Left hindlimb (tissue), 1 donor: Measurements from ENCODE around the gene DAW1.

ENCODE experiments used
- DNase-seq: peaks from one replicate; pipeline ENCODE4 v3.0.0-alpha.2; 2018

DAW1 gene

DNA sequence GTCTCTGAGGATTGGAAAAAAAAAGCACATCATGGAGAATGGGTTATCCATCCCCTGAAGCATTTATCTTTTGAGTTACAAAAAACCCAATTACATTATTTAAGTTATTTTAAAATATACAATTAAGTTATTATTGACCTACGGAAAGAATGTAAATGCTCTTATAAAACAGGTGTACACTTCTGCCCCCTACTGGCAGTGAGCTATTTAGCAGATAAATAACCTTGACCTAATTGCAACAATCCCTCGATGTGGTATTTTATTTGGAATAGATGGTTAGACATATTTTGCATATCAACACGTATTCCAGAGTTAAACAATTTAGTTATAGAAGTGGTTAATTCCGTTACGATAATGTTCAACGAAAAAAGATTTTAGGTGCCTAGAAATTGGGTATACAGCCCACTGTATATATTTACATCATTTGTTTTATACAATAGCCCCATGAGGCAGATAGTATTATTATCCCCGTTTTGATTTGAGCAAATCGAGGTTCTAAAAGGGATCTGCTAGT, 9.1 kb upstream of the DAW1 start:
- DNase-seq, result no peak

DNA sequence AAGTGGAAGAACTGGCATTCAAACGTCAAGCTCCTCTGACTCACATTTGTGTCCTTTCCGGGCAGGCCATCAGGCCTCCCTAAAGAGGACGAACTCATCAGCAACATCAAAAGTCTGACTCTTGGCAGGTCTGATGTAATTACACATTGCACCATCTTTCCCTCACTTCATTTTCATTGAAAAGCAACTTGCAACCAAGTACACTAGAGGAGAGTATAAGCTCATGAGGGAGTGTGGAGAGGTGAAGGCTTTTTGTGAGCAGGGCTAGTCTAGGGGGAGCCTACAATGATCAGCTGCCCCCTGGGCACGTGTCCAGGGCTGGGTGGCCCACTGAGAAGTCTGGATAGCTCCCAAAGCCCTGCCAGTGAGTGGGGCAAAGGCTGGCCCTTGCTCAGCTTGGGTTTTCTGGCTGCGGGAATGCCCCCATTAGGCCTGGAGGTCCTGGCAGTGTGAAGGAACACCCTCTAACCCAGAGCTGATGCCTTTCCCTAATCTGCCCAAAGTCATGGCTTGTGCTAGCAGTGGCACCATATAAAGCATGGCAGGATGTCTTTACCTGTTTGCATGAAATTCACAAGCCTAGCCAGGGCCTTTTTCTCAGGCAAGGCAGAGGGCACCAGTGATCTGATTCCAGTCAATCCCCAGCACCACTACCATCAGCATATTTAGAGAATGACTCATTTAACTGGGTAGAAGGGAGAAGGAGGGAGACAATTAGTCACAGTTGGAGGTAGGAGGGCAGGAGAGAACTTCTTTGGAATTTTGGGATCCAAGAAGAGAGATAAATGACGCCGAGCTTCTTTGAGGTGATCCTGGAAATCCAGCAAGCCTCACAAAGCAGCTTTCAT, 8.5 kb upstream of the DAW1 start:
- no peak for DNase-seq

DNA sequence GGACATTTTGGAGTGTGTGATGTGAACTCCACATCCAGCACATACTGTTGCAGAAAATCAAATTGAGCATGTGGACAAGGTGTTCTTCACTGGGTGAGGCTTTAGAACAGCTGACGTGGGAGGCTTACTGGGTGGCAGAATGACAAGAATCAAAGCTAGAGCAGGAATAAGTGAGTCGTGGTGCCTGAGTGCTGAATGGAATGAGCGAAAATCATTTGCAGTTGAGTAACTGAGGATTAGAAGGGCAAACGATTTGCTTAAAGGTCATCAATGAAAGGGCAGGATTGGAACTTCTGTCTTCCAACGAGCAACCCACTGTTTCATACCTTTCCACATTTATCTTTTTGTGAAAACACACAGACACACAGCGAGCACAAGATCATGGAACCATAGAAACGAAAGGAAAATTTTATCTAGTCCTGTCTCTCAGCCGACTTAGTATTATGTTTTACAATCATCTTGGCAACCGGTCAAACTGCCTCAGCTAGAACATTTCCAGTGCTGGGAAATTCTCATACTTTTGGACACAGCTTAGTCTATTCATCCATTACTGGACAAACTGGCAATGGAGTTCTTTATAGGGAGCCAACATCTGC, 7.2 kb upstream of the DAW1 start:
- no peak for DNase-seq

DNA sequence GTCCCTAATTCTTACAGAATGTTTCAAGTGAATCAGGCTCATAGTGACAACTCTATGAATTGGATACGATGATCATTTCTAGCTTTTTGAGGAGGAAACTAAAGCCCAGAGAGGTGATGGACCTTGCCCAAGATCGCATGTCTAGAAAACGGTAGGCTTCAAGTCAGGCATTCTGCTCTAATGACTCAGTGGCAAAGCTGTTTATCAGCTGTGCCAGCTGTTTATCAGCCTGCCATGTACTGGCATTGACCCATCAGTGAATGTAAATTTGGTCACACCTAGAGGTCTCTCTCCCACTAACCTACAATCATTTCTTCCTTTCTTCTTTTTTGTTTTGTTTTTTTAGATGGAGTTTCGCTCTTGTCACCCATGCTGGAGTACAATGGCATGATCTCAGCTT, 6.1 kb upstream of the DAW1 start:
- no peak for DNase-seq

DNA sequence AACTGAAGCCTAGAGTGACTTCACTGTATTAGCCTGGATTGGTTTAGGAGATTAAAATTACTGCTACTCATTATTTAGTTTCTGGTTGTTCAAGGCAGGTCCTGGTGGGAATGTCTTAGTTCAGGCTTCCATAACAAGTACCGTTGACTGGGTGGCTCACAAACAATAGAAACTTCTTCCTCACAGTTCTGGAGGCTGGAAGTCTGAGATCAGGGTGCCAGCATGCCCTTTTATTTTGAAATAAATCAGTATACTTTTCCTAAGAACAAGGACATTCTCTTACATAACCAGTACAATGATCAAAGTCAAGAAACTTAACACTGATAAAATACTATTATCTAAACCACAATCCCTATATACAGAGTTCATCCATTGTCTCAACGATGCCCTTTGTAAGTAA, 4.0 kb upstream of the DAW1 start:
- DNase-seq, result no peak

DNA sequence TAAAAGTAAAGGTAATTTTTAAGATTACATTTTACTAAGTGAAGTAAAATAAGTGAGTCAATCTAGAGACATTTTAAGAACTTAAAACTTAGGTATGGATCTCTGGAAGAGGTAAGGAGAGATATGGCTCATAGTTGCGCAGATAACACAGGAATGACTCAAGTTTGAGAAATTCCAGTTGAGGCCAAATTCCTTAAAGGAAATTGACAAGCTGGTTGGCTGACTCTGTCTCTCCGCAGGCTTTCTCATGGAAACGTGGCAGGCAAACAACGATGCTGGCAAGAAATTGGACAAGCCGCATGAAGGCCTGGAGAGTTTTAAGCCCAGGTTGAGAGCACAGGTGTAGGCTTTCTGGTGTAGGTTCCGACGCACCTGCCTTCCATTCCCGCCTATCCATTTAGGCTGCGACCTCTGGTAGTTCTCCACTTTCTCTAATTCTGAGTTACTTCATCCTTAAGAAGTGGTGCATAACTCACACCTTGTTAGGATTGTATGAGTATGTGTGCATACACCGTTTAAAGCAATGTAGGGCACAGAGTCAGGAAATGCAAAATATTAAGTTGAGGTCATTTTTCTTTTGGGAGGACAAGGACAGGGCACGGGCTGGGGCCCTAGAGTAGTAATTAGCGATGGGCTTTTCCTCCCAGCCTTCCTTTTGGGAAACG, 589 bp upstream of the DAW1 start:
- no peak for DNase-seq

DNA sequence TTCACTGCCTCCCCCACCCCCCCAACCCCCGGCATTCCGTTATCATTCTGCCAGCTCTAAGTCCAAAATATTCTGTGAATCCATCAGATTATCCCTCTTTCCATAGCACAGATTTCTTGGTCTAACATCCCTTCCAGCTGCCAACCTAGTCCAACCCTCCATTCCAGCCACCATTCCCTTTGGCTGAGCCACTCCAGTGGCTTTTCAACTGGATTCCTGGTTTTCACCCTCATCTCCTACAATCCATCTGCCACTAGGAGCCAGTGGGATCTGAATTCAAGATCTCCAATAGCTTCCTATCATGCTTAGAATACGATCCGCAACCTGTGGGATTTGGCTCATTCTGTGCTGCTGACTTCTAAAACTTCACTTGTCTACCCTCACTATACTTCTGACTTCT, 1.2 kb downstream of the DAW1 start:
- DNase-seq, result no peak

DNA sequence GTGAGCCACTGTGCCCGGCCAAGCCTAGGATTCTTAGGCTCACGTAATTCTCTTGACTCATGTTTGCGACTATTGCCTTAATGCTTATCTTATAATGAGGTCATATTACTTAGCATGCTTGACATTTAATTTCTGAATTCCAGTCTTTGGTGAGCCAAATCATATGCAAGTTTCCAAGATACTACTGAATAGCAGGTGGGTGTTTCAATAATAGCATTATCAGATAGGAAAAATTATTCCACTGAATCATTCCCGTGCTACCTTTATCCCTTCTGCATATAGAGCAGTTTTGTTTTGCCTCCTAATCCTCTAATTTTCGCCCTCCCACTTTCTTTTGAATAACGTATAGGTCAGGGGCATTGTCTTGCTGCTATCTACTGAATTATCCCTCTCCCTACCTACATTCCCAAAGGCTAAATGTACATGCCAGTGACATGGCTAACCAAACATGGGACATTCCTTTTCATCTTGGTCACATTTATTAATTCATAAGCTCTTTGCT, 4.9 kb downstream of the DAW1 start:
- no peak for DNase-seq

DNA sequence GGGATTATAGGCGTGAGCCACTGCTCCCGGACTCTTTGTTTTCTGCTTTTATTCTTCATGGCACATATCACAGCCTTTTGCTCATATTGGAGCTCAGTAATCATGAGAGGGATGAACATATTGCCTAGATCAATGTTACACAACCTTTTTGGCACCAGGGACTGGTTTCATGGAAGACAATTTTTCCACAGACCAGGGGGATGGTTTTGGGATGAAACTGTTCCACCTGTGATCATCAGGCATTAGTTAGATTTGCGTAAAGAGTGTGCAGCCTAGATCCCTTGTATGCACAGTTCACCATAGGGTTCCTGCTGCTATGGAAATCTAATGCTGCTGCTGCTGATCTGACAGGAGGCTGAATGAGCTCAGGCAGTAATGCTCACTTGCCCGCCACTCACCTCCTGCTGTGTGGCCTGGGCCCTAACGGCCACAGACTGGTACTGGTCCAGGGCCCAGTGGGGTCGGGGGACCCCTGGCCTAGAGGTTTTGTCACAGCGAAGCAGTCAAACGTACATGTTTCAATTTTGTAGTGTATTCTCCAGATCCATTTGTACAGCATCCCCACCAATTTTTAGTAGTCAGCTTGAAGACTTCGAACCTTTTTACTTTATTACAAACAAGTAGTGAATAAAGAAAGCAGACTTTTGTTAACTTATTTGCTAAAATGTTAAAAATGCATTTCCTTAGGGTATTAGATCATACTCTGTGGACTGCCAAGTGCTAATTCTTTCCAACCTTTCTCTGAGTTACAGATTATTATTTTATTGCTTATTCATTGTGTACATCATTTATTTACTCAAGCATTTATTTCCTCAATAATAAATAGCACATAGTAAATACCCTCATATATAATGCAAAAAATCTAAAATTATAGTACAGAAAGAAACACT, 6.2 kb downstream of the DAW1 start:
- no peak for DNase-seq

DNA sequence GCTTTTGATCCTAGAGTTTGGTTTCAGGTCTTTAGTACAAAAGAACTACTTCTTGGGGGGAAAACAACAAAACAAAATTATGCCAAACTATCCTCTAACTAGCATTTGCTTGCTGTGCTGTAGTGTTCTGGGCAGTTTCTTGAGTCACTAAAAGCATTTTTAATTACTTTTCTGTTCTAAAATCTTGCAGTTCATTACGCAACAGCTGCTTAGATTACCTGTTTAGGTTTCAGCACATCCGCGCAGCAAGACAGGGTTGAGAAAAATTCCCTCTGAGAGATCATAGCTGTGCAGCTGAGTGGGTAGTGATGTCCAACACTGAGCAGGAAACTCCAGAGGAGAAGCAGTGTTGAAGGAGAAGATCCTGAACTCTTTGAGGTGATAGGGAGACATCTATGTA, 9.0 kb downstream of the DAW1 start:
- no peak for DNase-seq

DNA sequence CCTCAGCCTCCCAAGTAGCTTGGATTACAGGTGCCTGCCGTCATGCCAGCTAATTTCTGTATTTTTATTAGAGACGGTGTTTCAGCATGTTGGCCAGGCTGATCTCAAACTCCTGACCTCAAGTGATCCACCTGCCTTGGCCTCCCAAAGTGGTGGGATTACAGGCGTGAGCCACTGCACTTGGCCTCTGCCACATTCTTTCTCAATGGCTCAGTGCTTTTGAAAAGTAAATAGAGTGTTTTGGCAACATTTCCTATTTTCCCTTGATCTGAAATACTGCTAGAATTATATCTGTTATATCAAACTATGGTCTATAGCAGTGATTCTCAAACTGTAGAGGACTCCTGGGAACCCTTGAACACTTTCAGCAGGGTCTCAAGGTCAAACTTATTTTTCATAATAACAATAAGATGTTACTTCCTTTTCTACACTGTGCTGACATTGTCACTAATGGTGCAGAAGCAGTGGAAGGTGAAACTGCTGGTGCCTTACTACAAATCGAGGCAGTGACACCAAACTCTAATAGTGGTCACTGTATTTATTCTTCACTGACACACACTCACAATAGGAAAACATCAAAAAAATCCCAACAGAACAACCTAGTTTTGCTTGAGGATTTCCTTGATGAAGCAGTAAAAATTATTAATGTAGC, 10.6 kb downstream of the DAW1 start:
- DNase-seq, result no peak

DNA sequence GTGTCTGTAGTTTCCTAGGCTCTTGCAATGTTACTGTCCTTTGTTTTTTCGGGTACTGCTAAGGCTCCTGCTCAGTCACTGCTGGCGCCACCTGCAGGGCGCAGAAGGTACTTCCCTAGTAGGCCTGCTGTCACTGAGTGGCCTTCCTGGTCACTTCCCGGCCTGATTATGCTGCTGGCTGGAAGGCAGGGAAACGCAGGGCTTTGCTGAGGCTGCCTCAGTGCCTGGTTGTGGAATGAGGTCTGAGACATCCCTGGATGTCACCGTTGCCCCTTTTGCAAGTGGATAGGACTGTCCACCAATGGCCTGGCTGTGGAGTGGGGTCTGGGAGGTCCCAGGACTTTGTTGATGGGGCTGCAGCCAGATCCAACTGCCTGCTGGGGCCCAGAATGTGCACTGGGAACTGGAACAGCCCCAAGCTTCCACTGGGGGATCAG, 13.1 kb downstream of the DAW1 start:
- DNase-seq, result peak; percentile 49

DNA sequence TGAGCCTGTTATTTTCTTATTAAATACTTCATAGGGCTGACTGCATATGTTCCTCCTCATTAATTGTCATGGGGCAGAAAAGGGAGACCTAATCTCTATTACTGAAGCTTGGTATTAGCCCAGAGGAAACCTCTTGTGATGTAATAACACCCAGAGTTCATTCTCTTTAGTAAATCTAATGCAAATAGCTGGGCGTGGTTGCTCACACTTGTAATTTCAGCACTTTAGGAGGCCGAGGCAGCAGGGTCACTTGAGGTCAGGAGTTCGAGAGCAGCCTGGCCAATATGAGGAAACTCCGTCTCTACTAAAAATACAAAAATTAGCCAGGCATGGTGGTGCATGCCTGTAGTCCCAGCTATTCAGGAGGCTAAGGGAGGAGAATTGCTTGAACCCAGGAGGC, 14.7 kb downstream of the DAW1 start:
- DNase-seq, result no peak

DNA sequence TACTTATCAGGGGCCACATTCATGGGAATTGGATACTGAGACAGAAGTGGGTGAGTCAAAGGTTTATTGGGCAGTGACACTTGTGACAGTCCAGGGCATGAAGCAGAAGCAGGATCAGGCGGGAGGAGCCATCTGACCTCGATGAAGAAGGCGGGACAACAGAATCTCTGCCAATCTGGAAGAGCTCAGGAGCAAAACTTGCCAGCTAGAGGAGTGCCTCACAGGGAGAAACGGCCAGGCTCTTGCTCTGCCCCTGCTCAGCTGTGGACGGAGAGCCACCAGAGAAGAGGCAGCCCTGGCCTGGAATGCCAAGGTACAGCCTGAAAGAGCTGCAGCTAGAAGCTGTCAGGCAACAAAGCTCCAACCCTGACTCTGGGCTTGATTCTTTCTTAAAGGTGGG, 16.9 kb downstream of the DAW1 start:
- DNase-seq, result no peak

DNA sequence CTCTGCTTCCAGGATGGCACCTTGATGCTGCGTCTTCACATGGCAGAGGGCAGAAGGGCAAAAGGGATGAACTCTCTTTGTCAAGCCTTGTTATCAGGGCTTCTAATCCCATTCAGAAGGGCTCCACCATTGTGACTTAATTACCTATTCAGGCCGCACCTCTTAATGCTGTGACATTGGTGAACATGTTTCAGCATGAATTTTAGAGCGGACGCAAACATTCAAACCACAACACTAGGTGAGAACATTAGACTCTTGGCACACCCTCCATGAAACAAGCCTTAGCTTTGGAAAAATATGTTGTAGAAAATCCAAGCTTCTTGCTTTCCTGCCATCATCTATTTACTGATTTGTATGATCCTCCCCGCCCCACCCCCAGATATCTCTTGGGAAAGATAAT, 17.9 kb downstream of the DAW1 start:
- DNase-seq, result no peak

DNA sequence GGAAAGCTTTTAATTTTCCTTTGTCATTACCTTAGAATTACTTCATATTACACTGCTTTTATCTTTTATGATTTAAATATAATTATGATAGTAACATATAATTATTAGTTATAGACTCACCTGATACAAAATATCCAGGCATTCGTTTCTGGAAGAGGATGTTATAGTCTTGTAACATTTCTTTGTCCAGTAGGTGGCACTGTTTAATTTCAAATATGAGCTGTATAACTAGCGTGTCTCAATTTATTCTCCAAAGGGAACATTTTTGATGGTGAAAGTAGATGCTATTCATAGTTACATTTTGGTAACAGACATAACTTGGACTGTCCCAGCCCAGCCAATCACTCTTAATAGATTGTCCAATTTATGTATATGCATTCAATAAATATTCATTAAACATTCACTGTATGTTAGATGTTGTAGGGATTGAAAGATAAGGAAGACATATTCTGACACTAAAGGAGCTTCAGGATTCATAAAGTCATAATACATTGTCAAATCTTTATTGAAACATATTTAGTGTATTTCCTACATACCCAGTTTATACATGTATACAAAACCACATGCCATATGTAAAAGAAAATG, 19.2 kb downstream of the DAW1 start:
- DNase-seq, result no peak

DNA sequence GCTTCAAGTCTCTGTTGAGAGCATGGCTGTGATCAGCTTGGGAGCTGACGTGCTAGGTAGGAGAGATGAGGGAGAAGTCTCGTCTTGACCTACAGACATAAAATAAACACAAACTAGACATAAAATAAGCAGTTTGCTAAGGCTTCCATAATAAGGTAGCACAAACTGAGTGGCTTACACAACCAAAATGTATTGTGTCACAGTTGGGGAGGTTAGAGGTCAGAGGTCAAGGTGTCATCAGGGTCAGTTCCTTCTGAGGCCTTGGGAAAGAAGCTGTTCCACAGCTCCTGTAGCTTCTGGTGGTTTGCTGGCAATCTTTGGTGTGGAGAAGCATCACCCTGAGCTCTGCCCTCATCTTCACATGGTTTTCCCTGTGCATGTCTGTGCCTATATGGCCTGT, 20.2 kb downstream of the DAW1 start:
- DNase-seq, result no peak

DNA sequence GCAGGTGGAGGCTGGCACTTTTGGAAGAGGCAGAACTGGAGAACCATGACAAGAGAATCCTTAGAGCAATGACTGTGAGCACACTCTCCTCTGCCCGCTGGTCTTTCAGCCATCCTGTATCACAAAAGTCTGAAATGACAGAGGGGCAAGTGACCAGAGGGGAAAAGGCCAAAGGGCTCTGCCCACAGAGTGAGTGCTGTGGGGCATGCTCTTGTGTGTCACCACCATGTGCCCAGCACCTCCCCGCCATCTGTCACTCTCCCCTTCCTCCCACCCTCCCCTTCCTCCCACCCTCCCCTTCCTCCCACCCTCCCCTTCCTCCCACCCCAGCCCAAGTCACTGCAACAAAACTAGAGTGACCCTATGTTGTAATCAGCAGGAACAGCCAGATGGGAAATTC, 31.9 kb downstream of the DAW1 start:
- no peak for DNase-seq

DNA sequence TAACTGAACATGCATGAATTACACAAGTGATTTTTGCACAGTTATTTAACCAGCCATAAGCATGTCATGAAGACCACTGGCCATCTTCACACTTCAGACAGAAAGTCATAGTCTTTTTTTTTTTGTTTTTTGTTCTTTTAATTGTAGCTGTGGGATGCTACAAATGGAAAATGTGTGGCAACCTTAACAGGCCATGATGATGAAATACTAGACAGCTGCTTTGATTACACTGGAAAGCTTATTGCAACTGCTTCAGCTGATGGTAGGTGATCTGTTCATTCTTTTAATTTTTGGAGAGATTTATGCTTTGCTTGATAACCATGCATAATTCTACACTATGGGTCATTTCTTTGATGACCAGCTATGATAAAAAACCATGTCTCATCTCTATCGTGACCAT, 35.6 kb downstream of the DAW1 start:
- no peak for DNase-seq

DNA sequence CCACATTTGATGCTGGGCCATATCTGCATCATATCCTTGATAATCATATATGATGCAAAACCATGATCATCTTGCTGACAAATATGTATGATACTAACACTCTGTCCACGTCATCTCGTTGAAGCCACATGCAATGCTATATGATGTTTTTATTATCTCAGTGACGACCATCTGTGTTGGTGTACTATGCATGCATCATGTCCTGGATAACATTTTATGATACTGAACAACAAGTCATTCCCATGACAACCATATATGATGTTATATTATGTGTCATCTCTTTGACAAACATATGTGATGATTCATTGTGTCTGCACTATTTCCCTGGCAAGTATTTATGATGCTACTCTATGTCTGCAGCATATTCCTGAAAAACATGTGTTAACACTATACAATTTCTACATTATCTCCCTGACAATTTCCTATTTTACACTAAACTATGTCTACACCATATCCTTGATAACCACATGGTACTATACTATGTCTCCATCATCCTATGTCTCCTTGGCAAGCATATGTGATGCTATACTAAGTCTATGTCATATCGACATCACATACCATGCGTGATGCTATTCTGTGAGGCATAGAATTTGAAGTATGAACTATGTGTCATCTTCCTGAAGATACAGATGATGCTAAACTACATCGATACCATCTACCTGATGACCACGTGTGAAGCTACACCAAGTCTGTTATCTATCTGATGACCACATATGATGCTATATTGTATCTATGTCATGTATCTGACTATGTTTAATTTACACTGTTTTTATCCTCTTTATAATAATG, 37.0 kb downstream of the DAW1 start:
- DNase-seq, result no peak

DNA sequence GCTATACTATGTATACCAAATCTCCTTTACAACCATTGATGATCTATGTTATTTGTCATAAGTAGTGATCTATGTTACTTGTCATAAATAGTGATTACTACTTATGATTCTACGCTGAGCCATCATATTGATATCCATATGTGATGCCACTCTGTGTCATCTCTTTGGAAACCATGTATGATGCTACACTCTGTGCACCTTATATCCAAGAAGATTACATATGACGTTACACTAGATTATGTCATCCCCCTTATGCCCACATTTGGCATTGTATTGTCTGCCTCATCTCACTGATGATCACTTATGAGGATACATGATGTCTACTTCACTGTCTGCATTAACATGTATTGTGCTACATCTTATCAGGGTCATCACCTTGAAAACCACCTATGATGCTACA, 42.9 kb downstream of the DAW1 start:
- DNase-seq, result no peak
